ENCODE data around the gene DTHD1. TPM values are rescaled to one million over a fixed set of nuclear protein-coding genes. Genes with fewer than 3 reads are reported as not detected.

The DTHD1 gene
- total RNA-seq, 1 experiment from 2014 or later, result not detected

DNA sequence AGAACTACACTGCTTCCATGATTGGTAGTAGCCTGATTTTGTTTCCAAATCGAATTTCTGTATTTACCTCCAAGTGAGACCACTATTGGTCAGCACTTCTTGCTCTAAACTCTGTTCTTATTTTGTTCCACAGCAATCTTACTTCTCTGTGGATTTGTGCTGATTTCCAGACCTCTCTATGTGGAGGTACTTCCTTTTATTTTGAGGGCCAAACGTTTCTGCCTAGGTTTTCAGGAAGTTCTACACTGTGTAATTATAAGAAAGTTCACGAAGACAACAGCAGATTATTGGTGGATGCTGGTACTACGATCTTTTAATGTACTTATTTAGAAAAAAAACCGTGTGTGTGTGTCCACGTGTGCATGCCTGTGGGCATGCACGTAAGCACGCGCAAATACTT is 46.7 kb downstream of the DTHD1 start:
- TF ChIP-seq POLR2AphosphoS5 (IDR thresholded peaks at IDR 0.05; ENCODE audit: low read depth, low read length) (no peak), CBX3 (IDR thresholded peaks at IDR 0.05; ENCODE audit: low read depth) (no peak), ZNF274 (IDR thresholded peaks at IDR 0.05; ENCODE audit: low read depth, low read length) (no peak), JUND (IDR thresholded peaks at IDR 0.05) (no peak), CEBPB (IDR thresholded peaks at IDR 0.05; ENCODE audit: low read depth) (no peak), SRF (IDR thresholded peaks at IDR 0.05; ENCODE audit: low read depth) (no peak), SIN3A (IDR thresholded peaks at IDR 0.05; ENCODE audit: low read depth) (no peak), YY1 (IDR thresholded peaks at IDR 0.05; ENCODE audit: extremely low read depth, insufficient replicate concordance, low read depth, low read length) (no peak), SP1 (IDR thresholded peaks at IDR 0.05; ENCODE audit: low read depth) (no peak), POLR2A (IDR thresholded peaks at IDR 0.05; ENCODE audit: borderline replicate concordance, extremely low read depth, insufficient read depth, insufficient read length) (no peak), EZH2phosphoT487 (IDR thresholded peaks at IDR 0.05; ENCODE audit: borderline replicate concordance) (no peak), FOSL1 (IDR thresholded peaks at IDR 0.05; ENCODE audit: low read depth) (no peak), ZFX (IDR thresholded peaks at IDR 0.05) (no peak), ELF1 (IDR thresholded peaks at IDR 0.05; ENCODE audit: borderline replicate concordance, low read depth) (no peak)
- TF ChIP-seq, protein P1, sequence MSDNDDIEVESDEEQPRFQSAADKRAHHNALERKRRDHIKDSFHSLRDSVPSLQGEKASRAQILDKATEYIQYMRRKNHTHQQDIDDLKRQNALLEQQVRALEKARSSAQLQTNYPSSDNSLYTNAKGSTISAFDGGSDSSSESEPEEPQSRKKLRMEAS (IDR thresholded peaks at IDR 0.05), result no peak
- TF ChIP-seq, protein P2, sequence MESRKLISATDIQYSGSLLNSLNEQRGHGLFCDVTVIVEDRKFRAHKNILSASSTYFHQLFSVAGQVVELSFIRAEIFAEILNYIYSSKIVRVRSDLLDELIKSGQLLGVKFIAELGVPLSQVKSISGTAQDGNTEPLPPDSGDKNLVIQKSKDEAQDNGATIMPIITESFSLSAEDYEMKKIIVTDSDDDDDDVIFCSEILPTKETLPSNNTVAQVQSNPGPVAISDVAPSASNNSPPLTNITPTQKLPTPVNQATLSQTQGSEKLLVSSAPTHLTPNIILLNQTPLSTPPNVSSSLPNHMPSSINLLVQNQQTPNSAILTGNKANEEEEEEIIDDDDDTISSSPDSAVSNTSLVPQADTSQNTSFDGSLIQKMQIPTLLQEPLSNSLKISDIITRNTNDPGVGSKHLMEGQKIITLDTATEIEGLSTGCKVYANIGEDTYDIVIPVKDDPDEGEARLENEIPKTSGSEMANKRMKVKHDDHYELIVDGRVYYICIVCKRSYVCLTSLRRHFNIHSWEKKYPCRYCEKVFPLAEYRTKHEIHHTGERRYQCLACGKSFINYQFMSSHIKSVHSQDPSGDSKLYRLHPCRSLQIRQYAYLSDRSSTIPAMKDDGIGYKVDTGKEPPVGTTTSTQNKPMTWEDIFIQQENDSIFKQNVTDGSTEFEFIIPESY (IDR thresholded peaks at IDR 0.05; ENCODE audit: extremely low read depth, insufficient replicate concordance, low read length), result no peak
- TF ChIP-seq, protein P3, sequence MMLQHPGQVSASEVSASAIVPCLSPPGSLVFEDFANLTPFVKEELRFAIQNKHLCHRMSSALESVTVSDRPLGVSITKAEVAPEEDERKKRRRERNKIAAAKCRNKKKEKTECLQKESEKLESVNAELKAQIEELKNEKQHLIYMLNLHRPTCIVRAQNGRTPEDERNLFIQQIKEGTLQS (IDR thresholded peaks at IDR 0.05), result no peak
- H3K9me2 ChIP-seq (ENCODE audit: insufficient read depth), result no peaks in the 10 kb centered on the region
- intact Hi-C loops (cut with micrococcal nuclease), result no loop called here
- ATAC-seq, result no peak
- no TSS peak for BruUV-seq (replicated peaks)
- no peaks in the 10 kb centered on the region for H4K20me1 ChIP-seq (ENCODE audit: insufficient read depth)
- ChIA-PET POLR2A (no interaction called here), CTCF (no interaction called here), RAD21 (ENCODE audit: low non-redundant PET in 1 of 2, low total read pairs in 2 of 2, uncharacterized antibody in 2 of 2, unreplicated experiment in 2 of 2) (no interaction called here)
- no peaks in the 10 kb centered on the region for H3K79me2 ChIP-seq (ENCODE audit: insufficient read depth, low read length)
- no peak overlapping the region for H2AFZ ChIP-seq (ENCODE audit: low read depth, low read length, poor library complexity, severe bottlenecking)
- no peaks in the 10 kb centered on the region for H3K9me3 ChIP-seq (ENCODE audit: control insufficient read depth in 1 of 2, insufficient read depth in 1 of 2, low read depth in 1 of 2, low read length in 2 of 2)
- H3K4me2 ChIP-seq (ENCODE audit: low read length), result no peak overlapping the region
- no peak overlapping the region for H3K9ac ChIP-seq (ENCODE audit: low read length)
- H3K27me3 ChIP-seq (ENCODE audit: insufficient read depth, low read length), result no peaks in the 10 kb centered on the region
- H3K36me3 ChIP-seq (ENCODE audit: control insufficient read depth in 1 of 2, insufficient read depth in 2 of 2, low read length in 2 of 2), result no peaks in the 10 kb centered on the region
- no peak overlapping the region for H3K4me3 ChIP-seq (replicated peaks in 1 of 2; ENCODE audit: low read depth in 1 of 2, low read length in 2 of 2)
- no peaks in the 10 kb centered on the region for H3K4me1 ChIP-seq (ENCODE audit: control insufficient read depth in 1 of 2, insufficient read depth in 2 of 2, low read length in 2 of 2)
- no peak for DNase-seq (ENCODE audit: low read depth, low spot score)
- H3K27ac ChIP-seq (ENCODE audit: low read depth, low read length), result no peak overlapping the region

All from HCT116 (cell line).